HG02938 (cell line): ENCODE measurements around the gene EIF2B1.

Experiments used
- ATAC-seq: cut with Tn5 transposase; IDR thresholded peaks from one replicate; pipeline ENCODE4 v1.9.1; 2021; ENCODE audit warnings: mild to moderate bottlenecking, moderate library complexity; ENCODE audit not compliant: unreplicated experiment

EIF2B1 gene

GRCh38 chr12:123571343-123571813 lies 62.1 kb downstream of the EIF2B1 start:
- no peak for ATAC-seq
